ENCODE measurements around the gene NISCH.

NISCH gene

DNA sequence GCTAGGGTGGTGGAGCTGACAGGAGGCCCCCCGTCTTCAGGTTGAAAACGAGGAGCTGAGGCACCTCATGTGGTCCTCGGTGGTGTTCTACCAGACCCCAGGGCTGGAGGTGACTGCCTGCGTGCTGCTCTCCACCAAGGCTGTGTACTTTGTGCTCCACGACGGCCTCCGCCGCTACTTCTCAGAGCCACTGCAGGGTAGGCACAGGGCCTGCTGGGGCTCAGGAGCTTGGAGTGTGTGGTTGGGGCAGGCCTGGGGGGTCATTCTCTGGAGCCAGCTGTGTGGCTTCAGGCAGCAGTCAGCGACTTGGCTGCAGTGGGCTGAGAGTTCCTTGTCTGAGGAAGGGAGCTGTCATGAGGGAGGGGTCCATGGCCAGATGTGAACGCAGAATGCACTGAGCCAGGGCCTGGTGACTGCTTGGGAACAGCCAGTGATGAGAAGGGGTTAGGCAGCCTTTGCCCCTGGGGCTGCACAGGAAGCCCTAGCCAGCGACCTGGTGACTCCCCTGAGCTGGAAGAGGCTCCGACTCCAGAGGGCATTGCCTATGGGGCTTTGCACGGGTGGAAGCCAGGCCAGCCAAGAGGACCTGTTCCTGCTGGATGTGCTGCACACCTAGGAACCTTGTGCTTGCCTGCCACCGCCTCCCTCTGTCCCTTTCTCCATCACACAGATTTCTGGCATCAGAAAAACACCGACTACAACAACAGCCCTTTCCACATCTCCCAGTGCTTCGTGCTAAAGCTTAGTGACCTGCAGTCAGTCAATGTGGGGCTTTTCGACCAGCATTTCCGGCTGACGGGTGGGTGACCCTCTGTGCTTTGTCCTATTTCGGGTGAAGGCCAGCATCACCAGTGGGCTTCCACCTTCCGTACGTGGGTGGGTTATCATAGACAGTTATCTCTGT is 34.9 kb downstream of the NISCH start:
- DNase-seq (ENCODE audit: low read depth in 2 of 2): no peak

DNA sequence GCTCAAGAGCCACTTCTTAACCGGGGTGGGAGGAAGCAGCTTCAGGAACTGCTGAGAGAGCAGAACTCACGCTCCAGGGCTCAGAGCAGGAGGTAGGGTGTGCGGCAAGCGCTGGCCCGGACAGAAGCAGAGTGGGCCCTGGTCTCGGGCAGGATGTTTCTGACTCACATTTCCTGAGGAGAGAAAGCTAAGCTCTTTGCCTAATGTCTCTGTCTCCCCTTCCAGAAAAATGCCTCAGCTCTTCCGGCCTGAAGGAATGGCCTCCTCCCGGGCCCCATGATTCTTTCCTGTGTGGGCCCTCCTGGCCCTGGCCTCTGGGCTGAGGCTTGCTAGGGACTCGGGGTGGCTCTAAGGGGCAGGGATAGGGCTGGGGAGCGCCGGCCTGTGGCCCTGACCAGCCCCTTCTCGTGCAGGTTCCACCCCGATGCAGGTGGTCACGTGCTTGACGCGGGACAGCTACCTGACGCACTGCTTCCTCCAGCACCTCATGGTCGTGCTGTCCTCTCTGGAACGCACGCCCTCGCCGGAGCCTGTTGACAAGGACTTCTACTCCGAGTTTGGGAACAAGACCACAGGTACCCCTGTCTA is 35.6 kb downstream of the NISCH start:
- no peak for DNase-seq (ENCODE audit: low read depth in 2 of 2)

GRCh38 chr3:52492059-52492458 is 36.7 kb downstream of the NISCH start:
- DNase-seq (ENCODE audit: low read depth in 2 of 2): no peak

DNA sequence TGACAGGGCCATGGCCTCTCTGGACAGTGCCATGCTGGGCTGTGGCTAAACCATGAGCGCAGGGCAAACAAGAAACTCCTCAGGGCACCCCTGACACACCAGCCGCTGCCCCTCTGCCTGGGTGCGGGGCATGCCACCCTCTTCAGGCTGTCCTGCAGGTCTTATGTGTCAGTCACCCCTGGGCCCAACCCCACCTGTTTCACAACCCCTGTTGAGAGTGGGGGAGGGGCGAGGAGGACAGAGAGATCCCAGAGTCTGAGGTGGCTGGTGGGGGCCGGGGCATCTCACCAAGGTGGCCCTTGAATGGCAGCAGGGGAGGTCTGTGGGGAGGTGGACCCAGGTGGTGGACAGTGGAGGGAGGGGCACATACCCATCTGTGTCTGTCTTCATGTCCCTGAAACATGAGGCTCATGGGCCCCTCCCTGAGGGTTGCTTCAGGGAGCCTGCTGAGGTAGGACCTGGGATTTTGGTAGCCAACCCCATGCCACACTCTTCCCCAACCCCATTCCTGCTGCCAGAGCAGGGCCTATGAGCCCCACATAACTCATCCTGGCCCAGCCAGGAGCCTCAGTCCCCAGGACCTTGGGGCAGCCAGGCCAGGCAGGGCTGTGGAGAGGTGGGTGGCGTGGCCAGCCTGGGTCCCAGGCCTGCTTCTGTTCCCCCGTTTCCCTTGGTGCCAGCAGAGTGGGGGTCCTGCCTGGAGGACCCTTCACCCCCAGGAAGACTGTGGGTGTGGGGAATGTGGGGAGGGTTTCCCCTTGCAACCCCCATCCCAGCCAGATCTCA is 38.0 kb downstream of the NISCH start:
- no peak for DNase-seq (ENCODE audit: low read depth in 2 of 2)

- no peak for DNase-seq (ENCODE audit: low read depth in 2 of 2)
Observed at GRCh38 chr3:52494445-52494844, 39.0 kb downstream of the NISCH start.

DNA sequence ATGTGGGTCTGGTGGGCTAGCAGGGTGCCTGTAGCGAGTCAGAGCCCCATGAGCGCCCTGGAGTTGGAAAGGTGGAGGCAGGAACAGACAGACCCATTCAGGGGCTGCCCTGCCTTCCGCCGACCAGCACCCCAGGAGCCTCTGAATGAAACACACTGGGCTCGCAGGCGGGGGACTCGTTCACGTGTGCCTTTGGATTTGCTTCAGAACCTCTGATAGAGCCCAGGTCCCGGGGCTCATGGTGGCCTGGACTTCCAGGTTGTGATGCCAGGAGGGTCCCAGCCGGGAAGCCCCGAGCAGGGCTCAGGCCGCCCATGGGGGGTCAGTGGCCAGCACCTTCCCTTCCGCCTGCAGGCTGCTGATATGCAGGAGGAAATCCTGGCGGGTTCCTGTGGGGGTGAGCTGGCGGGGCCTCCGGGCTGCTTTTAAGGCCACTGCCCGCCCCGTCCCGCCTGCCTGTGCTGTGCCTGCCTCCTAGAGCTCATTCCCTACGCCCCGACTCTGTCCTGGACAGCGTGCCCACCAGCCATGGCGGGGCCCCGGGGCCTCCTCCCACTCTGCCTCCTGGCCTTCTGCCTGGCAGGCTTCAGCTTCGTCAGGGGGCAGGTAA is 39.6 kb downstream of the NISCH start, which contains the start of gene STAB1:
Gene STAB1, plus strand, starts transcription at position 453 of the 610 bp plus-strand sequence. Its CDS starts 76 bp downstream, at position 529.
- no peak for DNase-seq (ENCODE audit: low read depth in 2 of 2)

DNA sequence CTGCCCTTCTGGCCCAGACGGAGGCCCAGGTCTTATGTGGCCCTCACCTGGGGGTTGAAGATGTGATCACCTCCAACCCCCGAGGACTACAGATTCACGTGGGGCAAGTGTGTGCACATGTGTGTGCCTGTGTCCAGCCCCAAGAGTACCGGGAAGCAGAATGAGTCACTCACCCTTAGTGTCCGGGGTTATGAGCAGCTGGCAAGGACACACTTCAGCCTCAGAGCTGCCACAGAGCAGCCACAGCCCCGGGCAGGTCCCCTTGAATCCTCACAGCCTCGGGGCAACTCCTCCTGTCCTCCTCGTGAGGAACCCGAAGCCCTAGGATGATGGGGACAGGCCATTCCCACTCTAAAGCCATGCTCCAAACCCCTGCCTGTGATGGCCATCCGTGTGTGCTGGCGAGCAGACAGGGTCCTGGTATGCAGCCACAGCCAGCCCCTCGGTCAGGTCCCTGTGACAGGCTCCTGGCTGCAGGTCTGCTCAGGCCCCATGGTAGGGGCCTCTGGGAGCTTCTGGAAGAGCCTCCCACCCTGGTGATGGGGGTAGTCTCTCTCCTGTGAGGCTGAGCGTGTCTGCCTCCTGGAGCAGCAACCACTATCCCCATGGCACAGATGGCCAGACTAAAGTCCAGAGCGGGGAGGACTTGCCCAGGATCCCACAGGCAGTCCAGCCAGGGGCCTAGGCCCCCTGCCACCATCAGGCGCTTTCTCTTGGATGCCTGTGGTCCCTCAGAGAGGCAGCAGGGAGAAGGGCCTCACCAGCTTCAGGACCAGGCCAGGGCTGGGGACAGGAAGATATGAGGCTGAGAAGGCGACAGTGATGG is 40.6 kb downstream of the NISCH start:
- no peak for DNase-seq (ENCODE audit: low read depth in 2 of 2)

GRCh38 chr3:52498137-52499054 is 43.0 kb downstream of the NISCH start:
- DNase-seq (ENCODE audit: low read depth in 2 of 2): no peak

- DNase-seq (ENCODE audit: low read depth in 2 of 2): no peak
Observed at GRCh38 chr3:52501046-52501445, 45.6 kb downstream of the NISCH start.

GRCh38 chr3:52502001-52502400 is 46.6 kb downstream of the NISCH start:
- no peak for DNase-seq (ENCODE audit: low read depth in 2 of 2)

DNA sequence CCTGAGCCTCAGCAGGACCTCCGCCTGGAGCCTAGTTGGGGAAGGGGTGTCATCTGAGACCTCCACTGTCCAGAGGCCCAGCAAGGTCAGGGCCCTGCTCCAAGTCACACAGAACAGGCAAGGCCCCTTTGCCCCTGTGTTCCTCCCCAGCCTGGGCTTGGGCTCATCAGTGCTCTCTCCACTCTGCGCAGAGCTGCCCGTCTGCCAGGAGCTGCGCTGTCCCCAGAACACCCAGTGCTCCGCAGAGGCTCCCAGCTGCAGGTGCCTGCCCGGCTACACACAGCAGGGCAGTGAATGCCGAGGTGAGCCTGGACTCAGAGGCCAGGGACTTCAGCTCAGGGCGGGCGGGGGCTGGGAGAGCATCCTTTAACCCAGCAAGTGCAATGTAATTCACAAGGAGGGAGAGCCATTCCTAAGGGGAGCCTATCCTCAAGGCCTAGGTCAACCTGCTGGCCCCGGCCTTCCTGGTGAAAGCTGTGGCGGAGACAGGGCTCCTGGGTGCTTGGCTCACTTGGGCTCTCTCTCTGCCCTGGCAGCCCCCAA is 47.5 kb downstream of the NISCH start:
- no peak for DNase-seq (ENCODE audit: low read depth in 2 of 2)

- no peak for DNase-seq (ENCODE audit: low read depth in 2 of 2)
Observed at GRCh38 chr3:52503788-52504424, 48.5 kb downstream of the NISCH start.

GRCh38 chr3:52504977-52505376 is 49.6 kb downstream of the NISCH start:
- DNase-seq (ENCODE audit: low read depth in 2 of 2): no peak

GRCh38 chr3:52506266-52506966 is 51.0 kb downstream of the NISCH start:
- no peak for DNase-seq (ENCODE audit: low read depth in 2 of 2)

DNA sequence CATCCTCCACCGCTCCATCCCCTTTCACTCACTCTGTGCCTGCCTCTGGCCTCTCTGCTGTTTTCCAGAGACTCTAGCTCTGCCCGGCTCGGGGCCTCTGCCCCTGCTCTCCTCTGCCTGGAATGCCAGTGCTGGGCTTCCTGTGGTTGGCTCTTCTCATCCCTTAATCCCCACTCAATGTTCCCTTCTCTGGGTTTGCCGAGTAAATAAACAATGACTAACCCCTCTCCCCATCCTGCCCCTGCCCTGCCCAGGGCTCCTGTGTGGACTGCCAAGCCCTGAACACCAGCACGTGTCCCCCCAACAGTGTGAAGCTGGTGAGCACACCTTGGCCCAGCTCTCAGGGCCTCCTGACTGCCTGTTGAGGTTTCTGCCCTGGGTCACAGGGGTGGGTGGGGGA is 52.0 kb downstream of the NISCH start:
- no peak for DNase-seq (ENCODE audit: low read depth in 2 of 2)

GRCh38 chr3:52509753-52510328 is 54.4 kb downstream of the NISCH start:
- DNase-seq (ENCODE audit: low read depth in 2 of 2): no peak

DNA sequence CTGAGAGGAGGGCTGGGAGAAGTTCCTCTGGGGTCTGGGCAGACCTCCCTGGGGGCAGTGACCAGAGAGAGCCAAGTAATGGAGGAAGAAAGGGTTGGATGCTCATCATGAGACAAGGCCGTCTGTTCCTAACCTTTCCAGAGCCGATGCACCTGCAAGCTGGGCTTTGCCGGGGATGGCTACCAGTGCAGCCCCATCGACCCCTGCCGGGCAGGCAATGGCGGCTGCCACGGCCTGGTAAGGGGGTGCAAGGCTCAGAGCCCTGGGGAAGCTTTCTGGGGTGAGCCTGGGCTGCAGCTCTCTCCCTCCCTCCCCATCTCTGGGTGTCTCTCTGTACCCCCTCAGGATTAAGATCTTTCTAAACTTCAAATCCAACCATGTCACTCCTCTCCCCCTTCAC is 56.1 kb downstream of the NISCH start:
- DNase-seq (ENCODE audit: low read depth in 2 of 2): no peak

- no peak for DNase-seq (ENCODE audit: low read depth in 2 of 2)
Observed at GRCh38 chr3:52512105-52512504, 56.7 kb downstream of the NISCH start.
